GM12801 (cell line): Measurements from ENCODE around the gene MYADM.

Source experiments
- CTCF ChIP-seq: IDR thresholded peaks from one replicate; pipeline ENCODE4 v1.5.1; 2011; ENCODE audit warnings: control low read depth; ENCODE audit not compliant: insufficient read length; ENCODE audit errors: extremely low read depth

Gene MYADM

GRCh38 chr19:53900191-53900860 is 32.6 kb downstream of the MYADM start:
- TF ChIP-seq CTCF, result no peak

GRCh38 chr19:53903055-53903680 is 35.5 kb downstream of the MYADM start:
- no peak for TF ChIP-seq CTCF

GRCh38 chr19:53904909-53905308 is 37.2 kb downstream of the MYADM start:
- TF ChIP-seq CTCF, result no peak

GRCh38 chr19:53905787-53906186 is 38.1 kb downstream of the MYADM start:
- no peak for TF ChIP-seq CTCF

- no peak for TF ChIP-seq CTCF
These were observed 38.8 kb downstream of the MYADM start for GRCh38 chr19:53906211-53907192.

GRCh38 chr19:53907193-53907581 is 39.5 kb downstream of the MYADM start:
- TF ChIP-seq CTCF, result no peak

GRCh38 chr19:53907690-53908089 is 40.0 kb downstream of the MYADM start:
- no peak for TF ChIP-seq CTCF
